GOT3 (cell line): ENCODE data around the gene IER5L.

Source experiments
- DNase-seq: peaks from one replicate; lab custom pipeline; 2025; ENCODE audit warnings: mixed read lengths; lab: John Stamatoyannopoulos, UW

The IER5L gene

DNA sequence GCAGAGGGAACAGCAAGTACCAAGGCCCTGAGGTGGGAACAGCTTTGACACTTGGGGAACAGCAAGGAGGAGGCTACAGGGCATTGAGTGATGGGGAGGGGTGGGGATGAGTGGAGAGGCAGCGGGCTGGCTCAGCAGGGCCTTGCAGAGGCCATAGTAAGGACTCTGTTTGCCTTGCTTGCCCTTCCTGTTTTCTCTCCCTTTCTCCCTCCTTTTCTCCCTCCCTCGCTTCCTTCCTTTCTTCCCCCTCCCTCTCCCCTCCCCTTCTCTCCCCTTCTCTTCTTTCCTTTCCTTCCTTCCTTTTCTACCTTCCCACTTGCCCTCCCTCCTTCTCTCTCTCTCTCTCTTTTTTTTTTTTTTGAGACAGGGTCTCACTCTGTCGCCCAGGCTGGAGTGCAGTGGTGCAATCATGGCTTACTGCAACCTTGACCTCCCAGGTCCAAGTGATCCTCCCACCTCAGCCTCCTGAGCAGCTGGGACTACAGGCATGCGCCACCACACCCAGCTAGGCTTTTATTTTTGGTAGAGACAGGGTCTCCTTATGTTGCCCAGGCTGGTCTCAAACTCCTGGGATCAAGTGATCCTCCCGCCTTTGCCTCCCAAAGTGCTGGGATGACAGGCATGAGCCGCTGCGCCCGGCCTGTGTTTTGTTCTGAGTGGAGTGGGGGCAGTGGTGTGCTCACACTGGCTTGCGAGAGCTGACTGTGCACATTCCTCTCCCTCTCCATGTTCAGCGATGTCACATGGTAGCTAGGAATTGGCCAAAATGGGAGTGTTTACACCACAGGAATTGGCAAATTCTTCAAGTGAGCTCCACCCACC, 17.1 kb downstream of the IER5L start:
- DNase-seq: no peak

DNA sequence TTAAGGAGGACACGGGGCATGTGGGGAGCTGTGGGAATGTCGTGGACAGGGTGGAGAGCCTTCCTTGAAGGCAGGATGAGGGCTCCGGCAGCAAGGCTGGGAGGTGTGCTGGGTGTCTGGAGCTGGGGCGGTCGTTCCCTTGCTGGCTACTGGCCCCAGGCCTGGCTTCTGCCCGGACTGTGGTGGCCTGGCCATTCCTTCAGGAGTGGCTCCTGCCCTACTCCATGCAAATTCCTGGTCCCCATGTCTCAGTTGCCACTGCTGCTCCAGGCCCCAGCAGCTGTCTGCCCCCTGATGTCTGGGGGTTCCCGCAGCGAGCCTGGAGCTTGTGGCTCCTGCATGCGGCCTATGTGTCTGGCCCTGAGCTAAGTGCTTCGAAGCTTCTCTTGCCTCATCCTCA, 21.9 kb downstream of the IER5L start:
- DNase-seq: no peak

DNA sequence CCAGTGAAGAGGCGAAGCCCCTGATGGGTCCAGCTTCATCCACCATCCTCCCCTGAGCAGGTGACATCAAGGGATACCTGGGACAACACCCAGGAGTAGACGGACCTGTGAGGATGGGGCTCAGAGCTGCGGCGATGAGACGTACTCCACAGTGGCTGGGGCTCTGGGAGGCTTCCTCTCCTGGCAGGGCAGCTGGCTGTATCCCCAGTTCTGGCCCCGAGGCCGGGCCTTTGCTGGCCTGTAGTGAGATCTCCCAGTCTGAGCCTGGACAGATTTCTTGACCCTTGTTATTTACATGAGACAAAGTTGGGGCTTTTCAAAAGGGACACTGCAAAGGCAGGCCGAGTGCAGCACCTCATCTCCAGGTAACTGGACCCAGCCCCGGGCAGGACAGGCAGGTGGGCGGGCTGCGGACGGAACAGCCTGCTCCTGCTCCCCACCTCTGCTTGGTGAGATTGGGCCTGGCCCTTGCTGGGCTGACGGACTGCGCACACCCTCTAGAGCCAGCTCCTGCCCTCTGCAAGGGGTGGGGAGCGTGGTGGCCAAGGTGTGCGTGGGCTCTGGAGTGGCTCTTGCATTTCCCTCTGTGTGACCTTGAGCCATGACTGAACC, 23.1 kb downstream of the IER5L start:
- no peak for DNase-seq

DNA sequence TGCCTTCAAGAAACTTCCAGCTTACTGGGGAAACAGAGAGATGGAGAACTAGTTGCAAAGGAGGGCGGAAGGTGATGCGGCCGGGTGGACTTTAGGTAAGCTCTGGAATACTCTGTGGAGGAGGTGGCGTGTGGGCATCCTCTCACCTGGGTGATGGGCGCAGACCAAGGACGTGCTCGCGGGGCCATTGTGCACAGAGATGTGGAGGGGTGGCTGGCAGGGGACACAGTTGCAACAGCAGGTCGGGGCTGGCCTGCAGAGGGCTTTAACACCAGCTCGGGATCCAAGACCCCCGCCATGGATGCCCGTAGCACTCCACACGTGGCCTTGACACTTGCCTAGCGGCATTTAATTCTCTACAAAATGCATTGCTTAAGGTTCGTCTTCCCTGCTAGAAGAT, 26.6 kb downstream of the IER5L start:
- DNase-seq: no peak

DNA sequence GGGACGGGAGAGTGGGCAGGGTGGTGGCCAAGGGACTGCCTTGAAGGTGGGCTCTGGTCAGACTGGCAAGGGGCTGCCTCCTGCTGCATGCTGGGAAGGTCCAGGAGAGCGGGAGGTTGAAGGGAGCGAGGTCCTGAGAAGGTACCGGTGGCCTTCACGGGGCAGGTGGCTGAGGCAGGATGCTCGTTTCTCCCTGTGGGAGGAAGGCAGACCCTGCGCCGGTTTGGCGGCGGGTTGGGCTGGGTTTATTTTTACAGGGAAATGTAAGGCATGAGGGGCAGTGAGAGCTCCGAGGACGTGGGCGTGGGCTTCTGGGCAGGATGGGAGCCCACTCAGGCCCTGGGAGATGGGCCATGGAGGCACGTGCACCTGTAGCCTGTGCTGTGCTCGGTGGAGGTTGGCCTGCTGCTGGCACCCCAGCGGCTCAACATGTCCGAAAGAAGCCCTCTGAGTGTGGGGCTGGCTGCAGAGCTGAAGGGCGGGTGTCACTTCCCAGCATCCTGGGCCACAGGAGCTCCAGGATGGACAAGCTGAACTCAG, 27.3 kb downstream of the IER5L start:
- no peak for DNase-seq

DNA sequence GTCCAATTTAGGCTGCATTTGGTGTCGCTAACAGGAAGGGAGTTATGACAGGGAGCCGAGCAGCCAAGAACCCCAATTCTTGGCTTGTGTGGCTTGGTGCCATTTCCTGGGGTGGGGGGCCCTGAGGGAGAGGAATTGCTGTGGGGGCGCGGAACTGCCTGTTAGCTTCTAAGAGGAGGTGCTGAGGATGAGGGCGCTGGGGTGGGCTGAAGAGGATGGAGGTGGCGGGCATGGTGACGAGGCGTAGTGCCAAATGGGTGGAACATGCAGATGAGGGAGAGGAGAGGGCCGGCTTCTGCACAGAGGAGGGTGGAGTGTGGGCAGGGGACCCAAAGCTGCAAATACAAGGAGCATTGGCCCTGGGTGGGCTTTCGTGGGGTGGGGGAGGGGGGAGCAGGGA, 27.9 kb downstream of the IER5L start:
- DNase-seq: no peak

DNA sequence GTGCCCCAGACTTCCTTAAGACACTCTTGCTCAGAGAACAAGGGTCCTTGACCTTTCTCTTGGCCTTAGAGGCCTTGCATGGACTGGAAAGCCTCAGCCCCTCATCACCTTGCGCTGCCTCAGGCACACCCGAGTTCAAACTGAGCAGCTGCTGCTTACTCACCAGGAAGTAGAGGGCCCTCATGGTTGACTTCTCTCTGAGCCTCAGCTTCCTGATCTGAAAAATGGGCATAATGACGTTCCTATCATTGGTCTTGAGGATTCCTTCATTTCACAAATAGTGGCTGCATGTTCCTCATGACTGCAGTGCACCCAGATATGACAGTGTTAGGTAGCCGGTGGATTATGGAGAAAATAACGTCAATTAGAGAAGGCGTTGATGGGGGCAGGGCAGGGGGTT, 28.6 kb downstream of the IER5L start:
- no peak for DNase-seq

DNA sequence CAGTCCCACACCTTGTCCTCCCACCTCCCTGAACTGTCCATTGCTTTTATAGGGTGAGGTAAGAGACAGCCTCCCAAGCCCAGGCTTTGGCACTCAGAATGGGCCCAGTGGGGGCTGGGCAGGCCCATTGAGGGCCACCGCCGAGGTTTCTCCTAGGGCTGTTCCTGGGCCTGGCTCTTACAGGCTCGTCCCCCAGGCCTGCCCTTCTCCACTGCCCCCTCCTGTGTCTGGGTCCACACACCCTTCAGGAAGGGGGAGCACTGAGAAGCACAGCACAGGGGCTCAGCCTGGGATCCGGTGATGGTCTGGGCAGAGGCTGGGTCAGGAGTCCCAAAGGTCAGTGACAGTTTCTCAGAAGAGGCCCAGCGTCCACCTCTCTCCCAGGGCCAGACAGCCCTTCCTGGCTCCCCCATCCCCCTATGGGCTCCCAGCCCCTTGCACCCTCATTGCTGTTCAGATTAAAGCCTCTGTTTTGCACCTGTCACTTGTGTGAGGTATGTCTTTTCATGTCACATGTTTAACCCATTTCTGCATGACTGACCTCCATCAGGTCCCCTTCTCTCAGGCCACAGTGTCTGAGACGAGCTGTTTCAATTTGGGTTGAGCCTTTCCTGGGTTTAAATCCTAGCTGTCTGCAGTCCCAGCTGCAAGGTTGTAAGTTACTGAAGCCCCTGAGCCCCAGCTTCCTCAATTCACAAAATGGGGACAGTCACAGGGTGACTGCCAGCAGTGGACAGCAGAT, 29.4 kb downstream of the IER5L start:
- DNase-seq: no peak

DNA sequence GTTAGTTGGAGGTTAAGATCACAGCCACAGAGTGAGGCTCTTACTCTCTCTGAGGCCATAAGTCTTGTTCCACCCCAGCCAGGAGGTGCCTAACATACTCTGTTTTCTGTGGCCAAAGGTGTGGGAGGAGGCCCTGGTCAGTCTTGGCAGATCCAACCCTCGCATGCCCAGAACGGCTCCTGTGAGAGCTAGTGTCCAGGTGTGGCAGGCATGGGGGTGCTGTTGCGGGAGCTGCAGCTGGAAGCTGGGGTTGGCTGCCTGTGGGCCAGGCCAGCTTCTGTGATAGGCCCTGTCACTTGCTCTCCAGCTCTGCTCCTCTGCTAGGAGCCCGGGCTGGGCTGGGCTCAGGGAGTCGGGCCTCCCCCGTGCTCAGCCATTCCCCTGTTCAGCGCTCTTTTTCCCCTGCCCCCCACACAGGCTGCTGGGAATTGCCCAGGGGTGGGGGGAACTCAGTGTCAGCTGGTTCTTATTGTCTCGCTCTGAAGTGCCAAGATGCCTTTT, 31.6 kb downstream of the IER5L start:
- DNase-seq: no peak

DNA sequence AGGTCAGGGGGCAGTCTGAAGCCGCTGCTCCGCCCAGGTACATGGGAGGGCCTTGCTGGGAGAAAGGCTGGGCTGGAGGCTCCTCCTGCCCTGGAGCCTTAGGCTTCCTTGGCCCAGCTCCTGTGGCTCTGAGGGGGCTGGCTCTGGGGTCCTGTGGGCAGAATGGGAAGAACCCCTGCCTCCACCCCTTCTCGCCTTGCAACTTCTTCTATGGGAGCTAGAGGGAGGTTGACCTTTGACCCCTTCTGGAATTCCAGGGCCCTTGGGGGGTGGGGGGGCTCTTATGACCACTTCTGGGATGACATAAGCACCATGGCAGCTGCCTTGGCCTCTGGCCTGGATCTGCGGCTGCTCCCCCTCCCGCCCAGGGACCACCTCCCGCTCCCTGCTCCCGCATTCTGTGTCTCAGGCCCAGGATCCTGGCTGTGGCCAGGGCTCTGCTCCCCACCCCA, 32.2 kb downstream of the IER5L start:
- DNase-seq: no peak

DNA sequence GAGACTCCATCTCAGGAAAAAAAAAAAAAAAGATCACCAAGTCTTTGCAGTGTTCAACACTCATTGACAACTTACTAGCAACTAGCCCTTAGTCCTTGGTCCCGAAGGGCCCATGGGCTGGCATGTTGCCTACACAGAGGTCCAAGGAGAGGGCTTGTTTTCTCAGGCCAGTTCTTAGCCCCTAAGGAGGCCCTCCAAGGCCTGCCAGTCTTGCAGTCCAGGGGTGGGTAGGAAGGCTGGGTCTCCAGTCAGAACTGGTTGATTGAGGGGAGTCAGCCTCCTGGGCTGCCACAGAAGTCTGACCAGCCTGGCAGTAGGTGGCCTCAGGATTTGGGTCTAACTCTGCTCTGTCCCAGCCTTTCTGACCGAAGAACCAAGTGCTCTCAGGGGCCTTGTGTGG, 32.7 kb downstream of the IER5L start:
- DNase-seq: no peak

DNA sequence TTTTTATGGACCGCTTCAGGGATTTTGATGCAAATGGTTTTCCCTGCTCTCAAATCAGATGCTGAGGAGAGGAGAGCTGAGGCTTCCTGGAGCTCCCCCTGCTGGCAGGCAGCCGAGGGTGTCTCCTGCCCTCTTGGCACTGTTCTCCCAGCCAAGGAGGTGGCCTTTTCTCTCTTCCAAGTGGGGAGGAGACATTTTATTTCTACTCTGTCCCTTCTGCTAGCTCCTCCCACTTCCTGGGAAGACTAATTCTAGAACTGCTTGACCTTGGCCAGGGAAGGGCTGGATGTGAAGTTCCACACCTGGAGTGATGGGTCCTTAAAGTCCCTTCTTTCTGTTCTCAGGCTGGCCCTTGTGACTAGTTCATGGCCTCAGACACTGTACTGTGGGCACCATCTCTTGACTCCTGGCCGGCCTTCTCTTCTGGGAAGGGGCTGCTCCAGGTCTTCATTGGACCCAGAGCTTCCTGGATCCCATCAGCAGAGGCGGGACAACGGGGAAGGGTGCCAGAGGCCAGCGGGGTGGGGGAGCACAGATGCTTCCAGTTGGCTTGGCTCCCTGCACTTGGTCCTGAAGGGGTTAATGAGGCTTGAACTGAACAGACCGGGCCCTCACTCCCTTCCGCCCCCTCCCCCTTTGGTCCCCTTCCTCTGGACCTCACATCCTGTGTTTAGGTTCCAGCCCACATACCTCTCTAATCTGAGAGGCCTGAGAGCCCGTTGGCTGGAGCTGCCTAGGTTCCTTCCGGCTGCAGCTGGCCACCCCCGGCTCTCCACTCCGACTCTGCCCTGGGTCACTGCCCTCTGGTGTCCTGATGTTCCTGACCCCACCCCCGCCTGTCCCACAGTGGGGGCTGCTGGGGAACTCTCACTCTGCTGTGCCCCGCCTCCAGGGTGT, 34.8 kb downstream of the IER5L start:
- peak; percentile 12 for DNase-seq

DNA sequence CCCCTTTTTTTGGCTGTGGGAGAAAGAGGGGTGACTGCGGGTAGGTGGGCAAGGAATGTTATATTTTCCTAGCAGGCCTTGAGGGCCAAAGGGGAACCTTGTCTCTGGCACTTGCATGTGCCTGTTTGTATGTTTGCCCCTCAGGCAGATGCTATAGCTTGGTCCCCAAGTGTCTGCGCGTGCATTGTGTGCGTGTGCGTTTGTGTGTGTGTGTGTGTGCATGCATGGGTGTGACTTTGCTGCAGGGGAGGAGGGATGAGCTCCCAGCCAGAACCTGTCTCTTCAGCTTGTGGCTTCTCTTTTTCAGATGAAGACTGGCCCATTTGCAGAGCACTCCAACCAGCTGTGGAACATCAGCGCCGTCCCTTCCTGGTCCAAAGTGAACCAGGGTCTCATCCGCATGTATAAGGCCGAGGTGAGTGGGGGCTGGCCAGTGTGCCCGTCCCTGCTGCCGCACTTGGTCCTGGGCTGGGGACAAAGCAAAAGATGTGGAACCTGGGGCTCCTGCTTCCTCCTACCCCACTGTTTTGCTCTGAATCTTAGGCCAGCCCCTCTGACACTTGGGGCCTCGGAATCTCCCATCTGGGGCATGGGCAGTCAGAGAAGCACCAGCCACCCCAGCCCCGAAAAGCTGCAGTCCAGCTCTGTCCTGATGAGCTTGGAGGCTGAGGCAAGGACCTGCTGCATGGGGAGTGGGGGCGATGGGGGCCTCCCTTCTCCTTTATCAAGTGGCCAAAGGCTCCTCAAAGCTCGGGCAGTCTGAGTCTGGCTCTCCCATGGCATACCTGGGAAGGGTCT, 35.7 kb downstream of the IER5L start:
- no peak for DNase-seq

DNA sequence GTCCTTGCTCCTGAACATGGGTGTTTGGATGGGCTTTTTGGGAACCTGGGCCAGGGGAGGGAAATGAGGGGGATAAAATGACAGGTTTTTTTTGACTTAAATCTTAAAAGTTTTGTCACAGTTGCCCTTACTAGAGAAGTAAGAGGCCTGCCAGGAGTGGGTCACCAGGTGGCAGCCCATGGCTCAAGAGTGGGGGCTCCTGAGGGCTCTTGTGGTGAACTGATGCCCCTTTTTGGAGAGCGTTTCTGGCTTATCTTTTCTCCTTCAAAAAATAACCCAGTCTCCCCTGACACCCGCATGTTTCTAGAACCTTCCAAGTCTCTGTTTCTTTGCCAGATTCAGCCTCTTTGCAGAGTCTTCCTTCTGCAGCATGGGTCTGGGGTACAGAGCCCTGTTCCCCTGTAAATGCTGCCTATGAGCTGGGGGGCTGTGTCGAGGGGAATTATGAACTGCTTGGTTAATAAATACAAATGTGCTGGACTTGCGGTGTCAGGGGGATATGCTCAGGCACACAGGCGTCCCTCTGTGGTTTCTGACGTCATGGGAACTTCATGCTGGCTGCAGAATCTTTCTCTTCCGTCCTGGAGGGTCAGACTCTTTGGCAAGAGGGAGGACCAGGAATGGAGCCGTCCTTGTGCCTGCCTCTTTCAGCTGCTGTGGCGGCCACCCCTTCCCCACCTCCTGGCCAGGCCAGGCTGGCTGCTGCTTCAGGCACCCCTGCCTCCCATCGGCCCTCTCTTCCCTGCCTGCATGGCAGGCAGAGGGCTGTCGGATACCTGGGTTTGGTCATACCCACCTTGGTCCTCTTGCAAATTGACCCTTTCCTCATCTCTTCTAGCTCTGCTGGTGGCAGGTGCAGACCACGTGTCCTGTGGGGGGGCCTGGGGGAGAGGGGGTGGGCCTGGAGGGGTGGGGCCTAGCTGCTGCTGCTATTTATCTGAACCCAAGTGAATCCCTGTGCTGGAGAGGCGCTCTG, 36.7 kb downstream of the IER5L start:
- DNase-seq: no peak

DNA sequence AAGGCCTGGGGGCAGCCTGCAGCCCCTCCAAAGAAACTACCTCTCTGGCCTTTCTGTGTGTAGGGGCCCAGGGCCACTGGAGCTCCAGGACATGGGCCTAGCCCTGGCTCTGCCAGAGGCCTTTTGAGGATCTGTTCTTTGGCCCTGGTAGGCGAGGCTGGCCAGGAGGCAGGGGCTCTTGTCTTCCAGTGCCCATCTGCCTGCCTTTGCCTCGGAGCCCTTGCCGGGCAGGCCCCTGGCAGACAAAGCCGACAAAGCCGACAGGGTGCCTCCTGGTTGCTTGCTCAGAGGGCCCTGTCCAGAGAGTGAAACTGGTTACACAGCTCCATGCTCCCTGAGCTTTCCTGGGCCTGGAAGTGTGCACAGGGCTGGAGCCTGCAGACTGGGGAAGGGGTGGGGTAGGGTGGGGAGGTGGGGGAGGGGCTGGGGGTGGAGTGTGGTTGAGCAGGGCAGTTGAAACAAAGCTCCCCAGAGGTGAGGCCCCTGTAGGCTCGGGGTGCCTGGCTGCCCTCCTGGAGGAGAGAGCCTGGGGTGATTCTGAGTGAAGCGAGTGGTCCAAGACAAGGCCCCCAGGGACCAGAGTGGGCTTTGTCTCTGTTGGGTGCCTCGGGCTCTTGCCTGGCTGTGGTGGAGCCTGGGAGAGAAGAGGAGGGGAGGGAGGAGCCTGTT, 37.5 kb downstream of the IER5L start:
- no peak for DNase-seq

DNA sequence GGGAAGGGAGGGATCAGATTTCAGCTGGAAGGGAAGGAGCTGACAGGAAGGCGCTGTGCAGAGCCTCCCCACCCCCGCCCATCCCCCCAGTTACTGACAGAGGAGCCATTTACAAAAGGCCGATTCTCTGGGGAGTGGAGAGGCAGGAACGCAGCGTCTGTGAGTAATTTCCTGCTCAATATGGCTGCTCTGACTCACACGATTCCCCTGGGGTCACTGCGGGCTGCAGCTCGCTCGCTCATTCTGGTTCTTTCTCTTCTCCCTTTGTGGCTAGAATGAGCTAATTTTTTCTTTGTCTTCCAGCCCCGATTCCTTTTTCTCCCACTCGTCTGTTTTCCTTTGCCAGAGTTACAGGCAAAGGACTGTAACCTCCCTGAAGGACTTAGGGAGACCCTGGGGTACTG, 38.1 kb downstream of the IER5L start:
- DNase-seq: peak; percentile 80

DNA sequence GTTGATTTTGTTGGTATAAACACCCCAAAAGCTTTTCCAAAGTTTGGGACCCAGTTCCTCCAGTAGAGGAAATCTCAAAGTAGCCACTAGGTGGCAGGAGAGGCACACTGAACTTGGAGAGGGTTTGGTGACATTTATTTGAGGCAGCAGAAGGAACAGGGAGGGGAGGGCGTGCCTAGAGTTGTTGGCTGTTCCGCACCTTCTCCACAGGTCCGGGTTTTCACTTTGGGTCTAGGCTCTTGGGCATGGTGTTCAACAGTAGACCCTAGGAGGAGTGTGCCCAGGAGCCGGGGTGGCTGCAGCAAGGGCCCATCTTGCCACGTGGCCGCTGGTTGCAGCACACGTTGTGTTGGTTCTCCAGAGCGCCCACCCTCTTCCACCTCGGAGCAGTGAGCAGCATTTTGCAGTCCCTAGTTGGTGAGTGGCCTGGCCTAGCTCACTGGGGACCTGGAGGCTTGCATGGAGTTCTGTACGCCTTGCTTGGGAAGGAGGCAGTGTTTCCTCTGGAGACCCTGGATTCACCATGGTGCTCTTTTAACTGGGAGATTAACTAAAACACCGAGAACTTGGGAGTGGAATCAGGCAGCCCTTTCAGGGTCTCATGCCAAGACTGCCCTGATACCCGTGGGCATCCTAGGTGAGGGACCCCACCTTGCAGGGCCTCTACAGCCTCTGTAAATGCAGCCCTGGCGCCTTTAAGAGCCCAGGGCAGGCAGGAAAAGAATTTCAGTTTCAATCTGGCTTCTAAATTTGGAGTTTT, 38.6 kb downstream of the IER5L start:
- DNase-seq: peak; percentile 30
